IMR-90 (cell line): ENCODE data around the gene MICAL2. TPM values are rescaled to one million over a fixed set of nuclear protein-coding genes. Genes with fewer than 3 reads are reported as not detected.

ENCODE experiments used
- ATAC-seq: fragments of 200-7000 bp; cut with Tn5 transposase; 2 replicates; pipeline ENCODE4 v1.9.1; 2020; ENCODE audit warnings: low read depth, mild to moderate bottlenecking, moderate library complexity
- BruUV-seq: library from RNA; stranded (reverse); fragments of 400-500 nt; replicated peaks from 2 replicates; lab custom pipeline; 2021; lab: Mats Ljungman, UMichigan
- CTCF ChIA-PET: fragments of 300-600 bp; formaldehyde crosslinking; extraction: SDS; loops from one replicate; lab custom pipeline; 2021; ENCODE audit warnings: antibody characterized with exemption; lab: Yijun Ruan, JAX
- POLR2A ChIA-PET: fragments of 300-600 bp; sonication (Branson Sonifier 250); formaldehyde crosslinking; loops from one replicate; lab custom pipeline; 2022; ENCODE audit warnings: antibody characterized with exemption; ENCODE audit not compliant: unreplicated experiment; lab: Charles Lee
- DNase-seq: peaks from one replicate; pipeline ENCODE4 v3.0.0; 2013
- H2AFZ ChIP-seq: replicated peaks from 2 replicates; pipeline ENCODE3; 2013; ENCODE audit warnings: low read length, mild to moderate bottlenecking; ENCODE audit not compliant: poor library complexity
- H2AK5ac ChIP-seq: 2 replicates; pipeline ENCODE4 v1.6.1; 2013; ENCODE audit warnings: low read depth, low read length, inconsistent platforms
- H2AK9ac ChIP-seq: replicated peaks from 2 replicates; pipeline ENCODE3; 2013; ENCODE audit warnings: mild to moderate bottlenecking, low read depth, low read length, moderate library complexity; ENCODE audit not compliant: poor library complexity
- H2BK120ac ChIP-seq: 2 replicates; pipeline ENCODE4 v1.6.1; 2013; ENCODE audit warnings: low read depth, low read length, inconsistent platforms
- H2BK15ac ChIP-seq: 3 replicates; pipeline ENCODE4 v1.6.1; 2013; ENCODE audit warnings: low read depth, low read length, inconsistent platforms
- H2BK20ac ChIP-seq: 2 replicates; pipeline ENCODE4 v1.6.1; 2013; ENCODE audit warnings: low read depth, mild to moderate bottlenecking, inconsistent platforms, low read length, moderate library complexity
- H2BK5ac ChIP-seq: 2 replicates; pipeline ENCODE4 v1.6.1; 2013; ENCODE audit warnings: mild to moderate bottlenecking, low read depth, low read length, inconsistent platforms; ENCODE audit not compliant: poor library complexity, severe bottlenecking
- H3K14ac ChIP-seq: replicated peaks from 2 replicates; pipeline ENCODE4 v1.6.1; 2013; ENCODE audit warnings: low read depth, low read length, inconsistent platforms
- H3K18ac ChIP-seq: 2 replicates; pipeline ENCODE4 v1.6.1; 2013; ENCODE audit warnings: low read depth, low read length, control low read depth
- H3K23ac ChIP-seq: 2 replicates; pipeline ENCODE4 v1.6.1; 2013; ENCODE audit warnings: low read depth, low read length, inconsistent platforms
- H3K27ac ChIP-seq: 2 replicates; pipeline ENCODE4 v1.5.1; 2013; ENCODE audit warnings: mild to moderate bottlenecking, control low read depth, low read length; ENCODE audit not compliant: insufficient read depth
- H3K27me3 ChIP-seq: 2 replicates; pipeline ENCODE4 v1.6.1; 2013; ENCODE audit warnings: low read length; ENCODE audit not compliant: control insufficient read depth, insufficient read depth
- H3K36me3 ChIP-seq: 2 replicates; pipeline ENCODE4 v1.6.1; 2013; ENCODE audit warnings: low read length, mixed read lengths; ENCODE audit not compliant: control insufficient read depth, insufficient read depth
- H3K4ac ChIP-seq: 2 replicates; pipeline ENCODE4 v1.6.1; 2013; ENCODE audit warnings: low read depth, low read length, inconsistent platforms
- H3K4me1 ChIP-seq: 2 replicates; pipeline ENCODE4 v1.6.1; 2013; ENCODE audit warnings: low read length, mixed read lengths; ENCODE audit not compliant: control insufficient read depth, insufficient read depth
- H3K4me2 ChIP-seq: 2 replicates; pipeline ENCODE4 v1.6.1; 2013; ENCODE audit warnings: low read depth, mild to moderate bottlenecking, control low read depth, low read length, moderate library complexity
- H3K4me3 ChIP-seq: 2 replicates; pipeline ENCODE4 v1.5.1; 2013; ENCODE audit warnings: low read depth, mild to moderate bottlenecking, control low read depth, low read length, moderate library complexity; ENCODE audit not compliant: insufficient read depth
- H3K56ac ChIP-seq: 2 replicates; pipeline ENCODE4 v1.6.1; 2013; ENCODE audit warnings: low read length, inconsistent platforms; ENCODE audit not compliant: insufficient read depth; ENCODE audit errors: extremely low read depth
- H3K79me1 ChIP-seq, 2 experiments: 2 replicates each; pipeline ENCODE4 v1.6.1; 2013; ENCODE audit warnings: low read length in 2 of 2, inconsistent platforms in 1 of 2, low read depth in 1 of 2
- H3K9ac ChIP-seq: 2 replicates; pipeline ENCODE4 v1.6.1; 2013; ENCODE audit warnings: low read depth, low read length, control low read depth
- H3K9me1 ChIP-seq: 2 replicates; pipeline ENCODE4 v1.6.1; 2013; ENCODE audit warnings: low read length, inconsistent platforms; ENCODE audit not compliant: insufficient read depth
- H3K9me3 ChIP-seq: 2 replicates; pipeline ENCODE4 v1.6.1; 2013; ENCODE audit warnings: low read length; ENCODE audit not compliant: control insufficient read depth, insufficient read depth
- H4K20me1 ChIP-seq: 2 replicates; pipeline ENCODE4 v1.6.1; 2013; ENCODE audit warnings: low read length, inconsistent platforms; ENCODE audit not compliant: insufficient read depth
- H4K5ac ChIP-seq: 2 replicates; pipeline ENCODE4 v1.6.1; 2013; ENCODE audit warnings: mild to moderate bottlenecking, low read depth, low read length, control low read depth
- H4K8ac ChIP-seq, 2 experiments: 2 replicates each; pipeline ENCODE4 v1.6.1; 2013; ENCODE audit warnings: low read depth in 2 of 2, low read length in 2 of 2, control low read depth in 1 of 2, inconsistent platforms in 1 of 2
- H4K91ac ChIP-seq: 2 replicates; pipeline ENCODE4 v1.6.1; 2013; ENCODE audit warnings: low read depth, low read length, inconsistent platforms; ENCODE audit not compliant: insufficient read depth
- CEBPB ChIP-seq: IDR thresholded peaks from 2 replicates; pipeline ENCODE4 v1.6.1; 2012; ENCODE audit warnings: low read depth, low read length, improper control_type of control experiment
- ELK1 ChIP-seq: fragments of 150-350 bp; IDR thresholded peaks from 2 replicates; pipeline ENCODE4 v1.6.1; 2016; ENCODE audit warnings: low read depth, mild to moderate bottlenecking, low read length, moderate library complexity, borderline replicate concordance
- FOS ChIP-seq: fragments of 150-350 bp; IDR thresholded peaks from 2 replicates; pipeline ENCODE4 v1.6.1; 2016; ENCODE audit warnings: low read depth, low read length
- WGBS, 2 experiments: methylation state at CpG; one replicate each; pipeline versions ENCODE4 v1.1.5 to v1.1.7; 2013; ENCODE audit warnings: missing lambda C conversion rate in 2 of 2; ENCODE audit not compliant: insufficient read length in 1 of 2; ENCODE audit errors: extremely low coverage in 2 of 2; 5-methylcytosine and 5-hydroxymethylcytosine counted together
- dilution Hi-C: fragments of 300-500 bp; cut with HindIII; formaldehyde crosslinking; loops from one replicate; pipeline ENCODE4 v1.14.3; 2018; ENCODE audit warnings: low sequenced_read_pairs; ENCODE audit not compliant: unreplicated experiment
- in situ Hi-C: fragments of 300-500 bp; cut with MboI; formaldehyde crosslinking; loops from 3 replicates; pipeline ENCODE4 v1.14.3; 2019; ENCODE audit warnings: low sequenced_read_pairs, inconsistent platforms, mixed read lengths
- intact Hi-C: fragments of 100-400 bp; cut with micrococcal nuclease; formaldehyde crosslinking; loops from 2 replicates; pipeline ENCODE4 v1.10.0; 2022
- polyA plus RNA-seq, 3 experiments: library from polyadenylated mRNA; depleted of rRNA; stranded (reverse); fragments of >200 nt; gene quantifications; 2 replicates each; pipeline ENCODE4 v1.2.3, GENCODE V29; 2012; ENCODE audit warnings: low replicate concordance in 1 of 3
- total RNA-seq: library from RNA; depleted of rRNA; stranded (reverse); fragments of >200 nt; gene quantifications from 2 replicates; pipeline ENCODE4 v1.2.3, GENCODE V29; 2012

Gene MICAL2
- total and polyA plus RNA-seq, 2 of the 4 experiments (the other 2 are of a cell fraction) = 170 to 336 TPM

DNA sequence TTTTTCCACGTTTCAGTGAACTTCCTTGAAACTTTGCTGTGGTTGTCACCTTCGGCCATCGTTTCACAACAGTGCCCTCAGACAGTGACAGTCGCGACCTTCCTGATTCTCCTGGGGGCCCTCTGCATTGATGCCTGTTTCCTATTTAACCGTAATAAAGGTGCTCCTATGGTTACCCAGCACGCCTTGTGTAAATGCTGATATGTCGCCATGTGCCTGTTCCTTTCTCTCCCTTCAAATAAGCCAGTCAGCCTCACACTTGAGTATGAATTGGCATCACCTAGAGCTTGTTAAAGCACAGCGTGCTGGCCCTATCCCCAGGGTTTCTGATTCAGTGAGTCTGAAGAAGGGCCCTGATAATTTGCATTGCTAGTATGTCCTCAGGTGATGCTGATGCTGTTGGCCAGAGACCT, 104.8 kb downstream of the MICAL2 start:
- H3K27ac ChIP-seq = peak overlapping the region; percentile 93
- no peak for ATAC-seq
- peak overlapping the region; percentile 76 for H2BK20ac ChIP-seq
- H3K36me3 ChIP-seq = peaks cover 61% of the 10 kb centered on the region
- peak overlapping the region; percentile 65 for H3K18ac ChIP-seq
- peak overlapping the region; percentile 60 for H4K91ac ChIP-seq
- 89% methylated on average over 7 of the region's 9 CpGs; no CpG with 5 or more reads in 1 of the 2 experiments for WGBS, 2 experiments
- in situ Hi-C loops (no loop called here), intact Hi-C loops (no loop called here), dilution Hi-C loops (no loop called here)
- peak overlapping the region; percentile 95 for H2BK5ac ChIP-seq
- peak overlapping the region; percentile 65 for H4K5ac ChIP-seq
- no peak overlapping the region for H2AK9ac ChIP-seq
- BruUV-seq = no TSS peak
- H3K4ac ChIP-seq = peak overlapping the region; percentile 64
- H3K4me1 ChIP-seq = peaks cover 28% of the 10 kb centered on the region
- peaks cover 42% of the 10 kb centered on the region for H3K9me1 ChIP-seq
- peak overlapping the region; percentile 72 for H2BK120ac ChIP-seq
- peak overlapping the region; percentile 6 for H3K23ac ChIP-seq
- no peak overlapping the region for H3K4me2 ChIP-seq
- H3K27me3 ChIP-seq = no peaks in the 10 kb centered on the region
- peak overlapping the region; percentile 54; the same call in 1 of the 3 replicates for H2BK15ac ChIP-seq
- peak overlapping the region; percentile 53 for H3K14ac ChIP-seq
- no peaks in the 10 kb centered on the region for H4K20me1 ChIP-seq
- H3K79me1 ChIP-seq = peaks cover 40 to 96% of the 10 kb centered on the region in 2 experiments
- no peaks in the 10 kb centered on the region for H3K9me3 ChIP-seq
- ChIA-PET CTCF (interaction anchor here (0.6 kb wide), 2 partner anchors 9 to 649 kb away, joined by 3 read pairs; no protein-coding TSS in a partner anchor), POLR2A (interaction anchor here (1.0 kb wide), 1 partner anchor 9 kb away, joined by 3 read pairs; no protein-coding TSS in a partner anchor)
- H3K9ac ChIP-seq = peak overlapping the region; percentile 20
- TF ChIP-seq FOS = no peak
- no peak for TF ChIP-seq ELK1
- no peak for TF ChIP-seq CEBPB
- peak overlapping the region; percentile 19 to 81; a peak in 3 of 4 replicates for H4K8ac ChIP-seq
- H2AFZ ChIP-seq = no peak overlapping the region
- H3K4me3 ChIP-seq = no peak overlapping the region
- no peak for DNase-seq
- peak overlapping the region; percentile 90 for H2AK5ac ChIP-seq
- H3K56ac ChIP-seq = no peak overlapping the region
